Measurements from ENCODE around the gene TBC1D24. TPM values are rescaled to one million over a fixed set of nuclear protein-coding genes. Genes with fewer than 3 reads are reported as not detected.

Gene TBC1D24
- total and polyA plus RNA-seq, 2 donors (not counting 1 experiment from before 2014, with no cell fraction given): 7.1 to 9.4 TPM

DNA sequence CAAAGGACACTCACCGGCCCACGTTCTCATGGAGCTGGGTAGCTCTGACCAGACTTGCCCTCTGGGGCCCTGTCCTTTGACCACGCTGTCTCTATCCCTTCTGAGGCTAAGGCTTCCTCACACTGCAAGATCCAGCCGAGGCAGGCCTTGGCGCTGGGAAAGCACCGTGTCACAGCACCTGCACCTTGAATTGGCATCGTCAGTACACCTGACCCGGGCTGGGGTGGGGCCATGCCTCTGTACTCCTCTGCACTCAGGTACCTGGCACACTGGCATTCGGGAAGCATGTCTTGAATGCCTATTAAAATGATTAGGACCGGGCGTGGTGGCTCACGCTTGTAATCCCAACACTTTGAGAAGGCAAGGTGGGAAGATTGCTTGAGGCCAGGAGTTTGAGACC lies 6.0 kb downstream of the TBC1D24 start:
- DNase-seq (no peak), ATAC-seq (ENCODE audit: low read depth) (no peak)
- TF ChIP-seq EZH2 (IDR thresholded peaks at IDR 0.05; ENCODE audit: borderline replicate concordance, insufficient read depth, low read depth, low read length, poor library complexity, severe bottlenecking): no peak
- TF ChIP-seq, protein P1, sequence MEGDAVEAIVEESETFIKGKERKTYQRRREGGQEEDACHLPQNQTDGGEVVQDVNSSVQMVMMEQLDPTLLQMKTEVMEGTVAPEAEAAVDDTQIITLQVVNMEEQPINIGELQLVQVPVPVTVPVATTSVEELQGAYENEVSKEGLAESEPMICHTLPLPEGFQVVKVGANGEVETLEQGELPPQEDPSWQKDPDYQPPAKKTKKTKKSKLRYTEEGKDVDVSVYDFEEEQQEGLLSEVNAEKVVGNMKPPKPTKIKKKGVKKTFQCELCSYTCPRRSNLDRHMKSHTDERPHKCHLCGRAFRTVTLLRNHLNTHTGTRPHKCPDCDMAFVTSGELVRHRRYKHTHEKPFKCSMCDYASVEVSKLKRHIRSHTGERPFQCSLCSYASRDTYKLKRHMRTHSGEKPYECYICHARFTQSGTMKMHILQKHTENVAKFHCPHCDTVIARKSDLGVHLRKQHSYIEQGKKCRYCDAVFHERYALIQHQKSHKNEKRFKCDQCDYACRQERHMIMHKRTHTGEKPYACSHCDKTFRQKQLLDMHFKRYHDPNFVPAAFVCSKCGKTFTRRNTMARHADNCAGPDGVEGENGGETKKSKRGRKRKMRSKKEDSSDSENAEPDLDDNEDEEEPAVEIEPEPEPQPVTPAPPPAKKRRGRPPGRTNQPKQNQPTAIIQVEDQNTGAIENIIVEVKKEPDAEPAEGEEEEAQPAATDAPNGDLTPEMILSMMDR (IDR thresholded peaks at IDR 0.05): no peak
- Histone ChIP-seq H2AFZ (ENCODE audit: insufficient read depth, low read depth, low read length, poor library complexity, severe bottlenecking) (no peak overlapping the region), H3K27me3 (replicated peaks in 1 of 4; ENCODE audit: control extremely low read depth in 1 of 4, control insufficient read depth in 3 of 4, insufficient read depth in 4 of 4, low read length in 3 of 4) (no peaks in the 10 kb centered on the region), H3K4me3 (ENCODE audit: control extremely low read depth in 1 of 5, extremely low read depth in 1 of 5, insufficient read depth in 1 of 5, low read depth in 2 of 5, low read length in 4 of 5) (no peak overlapping the region), H3K9me3 (ENCODE audit: control extremely low read depth in 1 of 3, control insufficient read depth in 2 of 3, insufficient read depth in 1 of 3, low read length in 2 of 3) (no peaks in the 10 kb centered on the region), H3K4me1 (ENCODE audit: control insufficient read depth in 2 of 2, insufficient read depth in 2 of 2, low read length in 2 of 2) (peaks cover 4 to 8% of the 10 kb centered on the region in 2 donors), H3K9ac (ENCODE audit: low read length) (no peak overlapping the region), H3K4me2 (replicated peaks; ENCODE audit: low read depth, low read length, poor library complexity, severe bottlenecking) (no peak overlapping the region), H3K79me2 (ENCODE audit: control insufficient read depth, insufficient read depth, low read length) (peaks cover 80% of the 10 kb centered on the region), H4K20me1 (ENCODE audit: control insufficient read depth, insufficient read depth, low read length, poor library complexity, severe bottlenecking) (peaks cover 17% of the 10 kb centered on the region), H3K27ac (ENCODE audit: low read length in 2 of 2) (no peak overlapping the region), H3K36me3 (replicated peaks in 1 of 2; ENCODE audit: control extremely low read depth in 1 of 2, control insufficient read depth in 1 of 2, extremely low read depth in 1 of 2, insufficient read depth in 2 of 2, low read length in 1 of 2) (no peaks in the 10 kb centered on the region)
- Mint-ChIP-seq H3K27me3 (no peaks in the 10 kb centered on the region), H3K9me3 (ENCODE audit: insufficient read depth) (no peaks in the 10 kb centered on the region), H3K4me1 (peaks cover 8% of the 10 kb centered on the region), H3K4me3 (no peak overlapping the region), H3K27ac (no peak overlapping the region)
- intact Hi-C loops (cut with micrococcal nuclease): no loop called here
- 97% methylated on average over 12 of the region's 12 CpGs for WGBS (ENCODE audit: insufficient coverage)
- ChIA-PET POLR2A (interaction anchor here (0.6 kb wide), 1 partner anchor 776 kb away, joined by 5 read pairs; no protein-coding TSS in a partner anchor), CTCF (no interaction called here)

DNA sequence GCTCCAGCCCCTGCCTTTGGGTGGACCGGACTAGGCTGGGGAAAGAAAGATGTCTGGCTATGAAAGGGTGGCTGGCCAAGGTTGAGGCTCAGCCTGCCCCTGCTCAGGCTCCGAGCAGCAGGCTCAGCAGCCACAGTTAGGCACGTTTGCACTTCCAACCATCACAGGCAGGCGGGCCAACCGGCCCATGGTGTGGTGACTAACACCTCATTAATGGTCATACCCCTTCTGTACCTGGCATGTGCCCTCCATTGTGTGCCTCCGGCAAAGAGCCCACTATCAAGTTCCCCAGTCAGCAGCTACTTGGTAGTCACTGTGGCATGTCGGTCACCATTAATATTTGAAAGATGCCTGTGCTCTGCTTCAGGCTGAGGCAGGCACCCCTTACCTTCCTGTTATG lies 6.7 kb downstream of the TBC1D24 start:
- Mint-ChIP-seq H3K27me3 (no peaks in the 10 kb centered on the region), H3K27ac (no peak overlapping the region), H3K4me3 (no peak overlapping the region), H3K4me1 (peaks cover 9% of the 10 kb centered on the region), H3K9me3 (ENCODE audit: insufficient read depth) (no peaks in the 10 kb centered on the region)
- H3K9me3 ChIP-seq (ENCODE audit: control extremely low read depth in 1 of 3, control insufficient read depth in 2 of 3, insufficient read depth in 1 of 3, low read length in 2 of 3): no peaks in the 10 kb centered on the region
- no peak overlapping the region for H3K4me2 ChIP-seq (replicated peaks; ENCODE audit: low read depth, low read length, poor library complexity, severe bottlenecking)
- no peak for ATAC-seq (ENCODE audit: low read depth)
- H3K36me3 ChIP-seq (replicated peaks in 1 of 2; ENCODE audit: control extremely low read depth in 1 of 2, control insufficient read depth in 1 of 2, extremely low read depth in 1 of 2, insufficient read depth in 2 of 2, low read length in 1 of 2): no peaks in the 10 kb centered on the region
- peaks cover 80% of the 10 kb centered on the region for H3K79me2 ChIP-seq (ENCODE audit: control insufficient read depth, insufficient read depth, low read length)
- TF ChIP-seq, protein P1 (IDR thresholded peaks at IDR 0.05): no peak
- no peak for TF ChIP-seq EZH2 (IDR thresholded peaks at IDR 0.05; ENCODE audit: borderline replicate concordance, insufficient read depth, low read depth, low read length, poor library complexity, severe bottlenecking)
- H2AFZ ChIP-seq (ENCODE audit: insufficient read depth, low read depth, low read length, poor library complexity, severe bottlenecking): no peak overlapping the region
- H3K4me3 ChIP-seq (ENCODE audit: control extremely low read depth in 1 of 5, extremely low read depth in 1 of 5, insufficient read depth in 1 of 5, low read depth in 2 of 5, low read length in 4 of 5): no peak overlapping the region
- POLR2A ChIA-PET: interaction anchor here (0.6 kb wide), 1 partner anchor 263 kb away, joined by 4 read pairs; no protein-coding TSS in a partner anchor
- H3K4me1 ChIP-seq (ENCODE audit: control insufficient read depth in 2 of 2, insufficient read depth in 2 of 2, low read length in 2 of 2): peaks cover 9 to 10% of the 10 kb centered on the region in 2 donors
- H3K9ac ChIP-seq (ENCODE audit: low read length): no peak overlapping the region
- no peak overlapping the region for H3K27ac ChIP-seq (ENCODE audit: low read length in 2 of 2)
- no peak for DNase-seq
- H3K27me3 ChIP-seq (replicated peaks in 1 of 4; ENCODE audit: control extremely low read depth in 1 of 4, control insufficient read depth in 3 of 4, insufficient read depth in 4 of 4, low read length in 3 of 4): no peaks in the 10 kb centered on the region
- intact Hi-C loops (cut with micrococcal nuclease): no loop called here
- CTCF ChIA-PET: no interaction called here
- WGBS (ENCODE audit: insufficient coverage): 98% methylated on average over 7 of the region's 7 CpGs
- peaks cover 17% of the 10 kb centered on the region for H4K20me1 ChIP-seq (ENCODE audit: control insufficient read depth, insufficient read depth, low read length, poor library complexity, severe bottlenecking)

Measured in B cell (primary cell).